D721Med (cell line): ENCODE data around the gene SEMA5B.
A peak's percentile ranks its signal among the peaks of the same experiment; 100 is the strongest.

Experiments
- DNase-seq: peaks from one replicate; pipeline ENCODE4 v3.0.0; 2011; ENCODE audit warnings: low spot score; ENCODE audit not compliant: insufficient read length
- FAIRE-seq: peaks from 2 replicates; lab custom pipeline; 2011; peaks lifted over from hg19 to GRCh38; lab: Jason Lieb, UNC
- CTCF ChIP-seq: IDR thresholded peaks from 2 replicates; pipeline ENCODE4 v1.5.1; 2012; ENCODE audit warnings: mild to moderate bottlenecking, control low read depth; ENCODE audit not compliant: insufficient read depth; ENCODE audit errors: missing control alignments

SEMA5B gene

GRCh38 chr3:123066896-123067688 is 39.5 kb upstream of the SEMA5B start, which contains the start of gene PDIA5:
Gene PDIA5 (plus strand): TSS chr3:123067025. CDS start chr3:123067165, 140 bp downstream.
- DNase-seq (peak; percentile 88), FAIRE-seq (no peak)
- TF ChIP-seq CTCF = no peak

- TF ChIP-seq CTCF = no peak
- no peak for FAIRE-seq
Observed at GRCh38 chr3:123066599-123066895, 39.0 kb upstream of the SEMA5B start.

GRCh38 chr3:123064914-123065313 is 37.4 kb upstream of the SEMA5B start:
- TF ChIP-seq CTCF = no peak
- DNase-seq = no peak
- no peak for FAIRE-seq

More at GRCh38 chr3:123066599-123066895, 39.0 kb upstream of the SEMA5B start:
- DNase-seq = no peak

GRCh38 chr3:123064506-123064905 is 36.9 kb upstream of the SEMA5B start:
- DNase-seq (no peak), FAIRE-seq (no peak)
- no peak for TF ChIP-seq CTCF

- no peak for FAIRE-seq
- no peak for DNase-seq
- no peak for TF ChIP-seq CTCF
Observed at GRCh38 chr3:123063034-123063433, 35.5 kb upstream of the SEMA5B start.

GRCh38 chr3:123061856-123062255 is 34.3 kb upstream of the SEMA5B start:
- no peak for DNase-seq
- no peak for TF ChIP-seq CTCF
- no peak for FAIRE-seq

- no peak for TF ChIP-seq CTCF
- DNase-seq (no peak), FAIRE-seq (no peak)
Observed at GRCh38 chr3:123060054-123060453, 32.5 kb upstream of the SEMA5B start.
